Measurements from ENCODE around the gene MCRIP2.

- TF ChIP-seq, protein P1, sequence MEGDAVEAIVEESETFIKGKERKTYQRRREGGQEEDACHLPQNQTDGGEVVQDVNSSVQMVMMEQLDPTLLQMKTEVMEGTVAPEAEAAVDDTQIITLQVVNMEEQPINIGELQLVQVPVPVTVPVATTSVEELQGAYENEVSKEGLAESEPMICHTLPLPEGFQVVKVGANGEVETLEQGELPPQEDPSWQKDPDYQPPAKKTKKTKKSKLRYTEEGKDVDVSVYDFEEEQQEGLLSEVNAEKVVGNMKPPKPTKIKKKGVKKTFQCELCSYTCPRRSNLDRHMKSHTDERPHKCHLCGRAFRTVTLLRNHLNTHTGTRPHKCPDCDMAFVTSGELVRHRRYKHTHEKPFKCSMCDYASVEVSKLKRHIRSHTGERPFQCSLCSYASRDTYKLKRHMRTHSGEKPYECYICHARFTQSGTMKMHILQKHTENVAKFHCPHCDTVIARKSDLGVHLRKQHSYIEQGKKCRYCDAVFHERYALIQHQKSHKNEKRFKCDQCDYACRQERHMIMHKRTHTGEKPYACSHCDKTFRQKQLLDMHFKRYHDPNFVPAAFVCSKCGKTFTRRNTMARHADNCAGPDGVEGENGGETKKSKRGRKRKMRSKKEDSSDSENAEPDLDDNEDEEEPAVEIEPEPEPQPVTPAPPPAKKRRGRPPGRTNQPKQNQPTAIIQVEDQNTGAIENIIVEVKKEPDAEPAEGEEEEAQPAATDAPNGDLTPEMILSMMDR (conservative IDR thresholded peaks at IDR 0.05): no peak
- TF ChIP-seq EZH2 (IDR thresholded peaks at IDR 0.05; ENCODE audit: low read depth): no peak
Observed at GRCh38 chr16:595094-595528, 46.5 kb upstream of the MCRIP2 start.
